ENCODE results near the gene BLOC1S4. TPM values are rescaled to one million over a fixed set of nuclear protein-coding genes. Genes with fewer than 3 reads are reported as not detected.

BLOC1S4 gene
- total RNA-seq, 1 experiment from 2014 or later: 14.9 TPM

DNA sequence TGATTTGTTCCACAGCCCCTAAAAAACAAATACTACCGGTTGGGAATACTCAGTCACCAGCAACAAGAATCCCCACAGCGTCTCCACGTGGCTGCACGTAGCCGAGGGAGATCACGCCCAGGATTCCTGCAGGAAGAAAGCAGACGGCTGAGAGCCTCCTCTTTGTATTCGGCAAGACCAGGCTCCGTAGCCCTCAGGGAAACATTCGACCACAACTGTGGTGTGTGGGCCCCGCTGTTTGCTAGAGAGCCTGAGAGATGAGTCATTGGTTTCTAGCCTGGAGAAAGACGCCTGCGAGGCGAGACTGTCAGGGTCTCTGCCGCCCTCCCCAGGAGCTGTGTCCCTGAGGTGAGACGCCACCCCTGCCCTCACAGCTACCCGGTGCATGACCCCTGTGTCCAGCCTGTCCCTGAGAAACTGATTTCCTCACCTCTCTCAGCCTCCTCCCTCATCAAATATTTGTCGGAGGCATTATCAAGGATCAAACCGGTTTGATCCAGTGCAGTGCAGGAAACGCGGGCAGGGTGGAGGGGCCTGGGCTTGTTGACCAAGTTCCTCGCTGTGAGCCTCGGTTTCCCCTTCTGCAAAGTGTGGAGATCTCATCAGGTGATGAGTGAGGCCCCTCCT is 27.0 kb upstream of the BLOC1S4 start:
- Mint-ChIP-seq H3K4me3 (no peak overlapping the region), H3K27ac (peak overlapping the region; percentile 40 to 95 (median 44); a peak in 3 of 7 replicates), H3K9me3 (peaks cover 14 to 15% of the 10 kb centered on the region in 2 experiments), H3K36me3 (ENCODE audit: insufficient read depth in 1 of 3, low read depth in 3 of 3) (peaks cover 0 to 15% (median 6%) of the 10 kb centered on the region in 3 experiments; a peak in 6 of 7 replicates), H3K4me1 (peaks cover 14 to 30% of the 10 kb centered on the region in 2 experiments), H3K27me3 (ENCODE audit: low read depth) (peaks cover 24% of the 10 kb centered on the region)
- Histone ChIP-seq H3K79me2 (ENCODE audit: insufficient read depth, low read length) (no peaks in the 10 kb centered on the region), H2BK5ac (ENCODE audit: insufficient read length, low read length) (no peak overlapping the region), H3K79me1 (ENCODE audit: insufficient read depth, low read depth, low read length, poor library complexity, severe bottlenecking) (no peaks in the 10 kb centered on the region), H3K14ac (ENCODE audit: insufficient read depth, low read length) (peak overlapping the region; percentile 9; the same call in 1 of the 2 replicates), H4K20me1 (ENCODE audit: control insufficient read depth, insufficient read depth, insufficient read length) (no peaks in the 10 kb centered on the region), H3K56ac (ENCODE audit: insufficient read length, low read depth, low read length) (no peak overlapping the region), H3T11ph (ENCODE audit: low read length) (no peak overlapping the region), H3K27ac (ENCODE audit: insufficient read length, low read depth, low read length) (no peak overlapping the region), H3K27me3 (ENCODE audit: insufficient read depth, low read length) (no peaks in the 10 kb centered on the region), H3K4me1 (ENCODE audit: insufficient read depth, low read length) (no peaks in the 10 kb centered on the region; the same call in 1 of the 2 replicates), H2BK120ac (ENCODE audit: low read depth, low read length, poor library complexity, severe bottlenecking) (no peak overlapping the region), H3K23ac (ENCODE audit: insufficient read length, low read depth, low read length) (no peak overlapping the region), H3K18ac (ENCODE audit: insufficient read length, low read depth, low read length) (no peak overlapping the region), H2AK5ac (ENCODE audit: insufficient read length, low read length) (no peak overlapping the region), H4K91ac (ENCODE audit: insufficient read length, low read depth, low read length) (no peak overlapping the region), H3K4ac (ENCODE audit: low read depth, low read length) (no peak overlapping the region; the same call in 1 of the 2 replicates), H3K9me3 (ENCODE audit: control insufficient read depth, low read depth, low read length) (no peaks in the 10 kb centered on the region), H2AFZ (ENCODE audit: low read length) (no peak overlapping the region), H2BK15ac (ENCODE audit: low read depth, low read length) (no peak overlapping the region), H3K23me2 (ENCODE audit: insufficient read length, low read depth, low read length, poor library complexity, severe bottlenecking) (no peaks in the 10 kb centered on the region), H3K4me2 (ENCODE audit: insufficient read depth, insufficient read length, low read length) (no peak overlapping the region), H3K9ac (ENCODE audit: extremely low read depth, insufficient read length, low read length) (no peak overlapping the region), H4K8ac (replicated peaks; ENCODE audit: insufficient read length, low read depth, low read length) (no peak overlapping the region), H4K5ac (ENCODE audit: insufficient read length, low read depth, low read length) (no peak overlapping the region), H2BK20ac (ENCODE audit: low read depth, low read length, poor library complexity, severe bottlenecking) (no peak overlapping the region), H2BK12ac (ENCODE audit: insufficient read length, low read depth, low read length) (no peak overlapping the region)
- peak; percentile 81 for DNase-seq
- TF ChIP-seq, protein P1, sequence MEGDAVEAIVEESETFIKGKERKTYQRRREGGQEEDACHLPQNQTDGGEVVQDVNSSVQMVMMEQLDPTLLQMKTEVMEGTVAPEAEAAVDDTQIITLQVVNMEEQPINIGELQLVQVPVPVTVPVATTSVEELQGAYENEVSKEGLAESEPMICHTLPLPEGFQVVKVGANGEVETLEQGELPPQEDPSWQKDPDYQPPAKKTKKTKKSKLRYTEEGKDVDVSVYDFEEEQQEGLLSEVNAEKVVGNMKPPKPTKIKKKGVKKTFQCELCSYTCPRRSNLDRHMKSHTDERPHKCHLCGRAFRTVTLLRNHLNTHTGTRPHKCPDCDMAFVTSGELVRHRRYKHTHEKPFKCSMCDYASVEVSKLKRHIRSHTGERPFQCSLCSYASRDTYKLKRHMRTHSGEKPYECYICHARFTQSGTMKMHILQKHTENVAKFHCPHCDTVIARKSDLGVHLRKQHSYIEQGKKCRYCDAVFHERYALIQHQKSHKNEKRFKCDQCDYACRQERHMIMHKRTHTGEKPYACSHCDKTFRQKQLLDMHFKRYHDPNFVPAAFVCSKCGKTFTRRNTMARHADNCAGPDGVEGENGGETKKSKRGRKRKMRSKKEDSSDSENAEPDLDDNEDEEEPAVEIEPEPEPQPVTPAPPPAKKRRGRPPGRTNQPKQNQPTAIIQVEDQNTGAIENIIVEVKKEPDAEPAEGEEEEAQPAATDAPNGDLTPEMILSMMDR (conservative IDR thresholded peaks at IDR 0.05): no peak
- no CpG with 5 or more reads among the region's 23 CpGs for WGBS (ENCODE audit: extremely low coverage, insufficient read length, low lambda C conversion rate)
